RKO (cell line): ENCODE results near the gene TBX1.

ENCODE experiments used
- DNase-seq: peaks from one replicate; pipeline ENCODE4 v3.0.0-alpha.2; 2016; ENCODE audit warnings: low spot score

Gene TBX1

DNA sequence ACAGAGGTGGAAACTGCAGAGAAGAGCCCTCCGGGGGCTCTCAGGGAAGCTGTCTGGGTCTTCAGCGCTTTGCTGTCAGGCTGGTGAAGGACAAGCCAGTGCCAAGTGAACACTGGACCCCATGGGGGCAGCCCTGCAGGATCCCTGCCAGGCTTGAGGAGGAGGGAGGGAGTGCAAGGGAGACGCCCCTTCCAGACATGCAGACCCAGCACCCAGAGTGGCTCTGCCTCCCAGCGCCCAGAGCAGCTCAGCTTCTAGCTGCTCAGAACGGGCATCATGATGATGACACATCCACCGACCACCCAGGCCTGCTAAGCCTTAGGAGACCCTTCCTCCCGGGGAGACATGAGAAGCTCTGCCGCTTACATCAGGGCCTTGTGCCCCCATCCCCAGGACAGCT, 39.7 kb downstream of the TBX1 start:
- no peak for DNase-seq

DNA sequence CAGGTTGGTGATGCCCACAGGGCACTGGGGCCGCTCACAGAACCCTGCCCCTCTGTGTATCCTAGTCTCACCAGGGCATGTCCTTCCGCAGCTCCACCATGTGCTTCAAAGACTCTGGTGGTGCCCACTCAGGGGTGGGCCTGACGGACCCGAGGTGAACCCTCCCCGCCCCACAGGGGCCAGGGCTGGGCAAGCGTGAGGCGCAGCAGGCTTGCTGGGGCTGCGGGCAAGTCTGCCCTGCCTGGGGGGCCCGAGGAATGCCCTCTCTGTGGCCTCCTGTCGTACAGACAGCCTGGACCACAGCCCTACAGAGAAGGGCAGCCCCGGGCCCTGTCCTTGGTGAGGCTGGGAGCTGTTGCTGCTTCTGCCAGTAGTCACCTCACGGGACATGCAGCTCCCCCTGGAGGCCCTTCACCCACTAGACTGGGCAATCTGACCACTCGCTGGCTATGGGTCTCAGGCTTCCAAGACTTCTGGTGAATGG, 40.2 kb downstream of the TBX1 start:
- peak; percentile 16 for DNase-seq

DNA sequence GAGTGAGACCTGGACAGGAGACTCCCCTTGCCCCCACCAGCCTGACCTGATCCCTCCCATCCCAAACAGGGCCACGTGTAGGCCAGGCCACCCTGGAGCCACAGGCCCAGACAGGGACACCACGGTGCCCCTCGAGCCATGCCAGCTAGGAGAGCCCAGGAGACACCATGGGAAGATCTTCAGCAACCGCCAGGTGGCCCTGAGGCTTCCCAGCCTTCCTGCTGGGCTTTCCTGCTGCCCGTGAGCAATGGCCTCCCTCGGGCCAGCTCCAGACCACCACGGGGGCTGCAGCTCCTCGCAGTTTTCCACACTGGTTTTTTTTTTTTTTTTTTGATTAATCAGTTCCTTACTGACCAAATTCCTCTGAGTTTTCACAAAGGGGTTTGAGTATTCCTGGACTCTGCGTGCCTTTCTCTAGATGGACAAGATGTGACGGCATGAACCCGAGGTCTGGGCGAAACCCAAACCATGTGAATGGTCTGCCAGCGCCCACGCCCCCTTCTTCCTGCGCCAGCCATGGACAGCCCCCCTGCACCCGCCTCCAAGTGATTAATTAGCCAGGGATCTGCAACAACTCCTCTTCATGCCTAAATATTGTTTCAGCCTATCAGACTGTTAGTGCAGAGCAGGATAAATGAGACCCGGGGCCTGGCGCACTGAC, 40.9 kb downstream of the TBX1 start:
- no peak for DNase-seq

DNA sequence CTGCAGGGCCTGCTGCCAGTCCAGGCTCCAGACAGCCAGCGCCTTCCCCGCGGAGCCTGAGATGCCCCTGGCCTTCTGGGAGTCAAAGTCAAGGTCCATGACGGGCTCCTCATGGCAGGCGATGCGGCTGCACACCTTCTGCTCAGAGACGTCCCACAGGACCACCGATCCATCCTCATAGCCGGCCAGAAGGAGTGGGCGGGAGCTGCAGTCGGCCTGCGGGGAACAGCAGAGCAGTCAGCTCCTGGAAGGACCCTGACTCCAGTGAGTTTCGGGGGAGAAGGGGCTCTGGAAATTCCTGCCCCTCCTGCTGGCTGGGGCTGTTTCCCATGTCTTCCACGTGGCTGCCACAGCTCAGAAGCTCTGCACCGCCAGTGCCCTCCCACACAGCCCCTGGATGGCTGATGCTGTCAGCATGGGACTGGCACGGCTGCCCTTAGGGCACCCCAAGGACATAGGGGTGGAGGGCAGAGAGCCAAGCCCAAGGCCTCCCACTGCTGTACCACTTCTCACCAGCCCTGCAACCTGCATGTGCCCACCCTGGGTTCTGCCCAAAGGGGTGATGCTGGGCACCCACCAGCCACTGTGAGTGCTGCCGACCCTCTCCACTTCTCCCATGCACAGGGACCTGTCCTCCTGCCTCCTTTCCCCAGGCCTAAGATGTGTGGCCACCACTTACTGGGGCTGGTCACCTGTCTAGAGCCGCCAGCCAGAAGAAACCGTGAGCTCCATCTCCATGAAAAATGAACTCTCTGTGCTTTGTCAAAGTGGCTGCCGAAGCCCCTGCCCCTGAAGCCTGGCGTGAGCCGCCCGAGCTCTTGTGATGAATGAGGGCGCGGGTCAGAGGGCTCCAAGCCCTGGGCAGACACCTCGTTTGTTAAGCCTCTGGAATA, 41.7 kb downstream of the TBX1 start:
- DNase-seq: no peak

DNA sequence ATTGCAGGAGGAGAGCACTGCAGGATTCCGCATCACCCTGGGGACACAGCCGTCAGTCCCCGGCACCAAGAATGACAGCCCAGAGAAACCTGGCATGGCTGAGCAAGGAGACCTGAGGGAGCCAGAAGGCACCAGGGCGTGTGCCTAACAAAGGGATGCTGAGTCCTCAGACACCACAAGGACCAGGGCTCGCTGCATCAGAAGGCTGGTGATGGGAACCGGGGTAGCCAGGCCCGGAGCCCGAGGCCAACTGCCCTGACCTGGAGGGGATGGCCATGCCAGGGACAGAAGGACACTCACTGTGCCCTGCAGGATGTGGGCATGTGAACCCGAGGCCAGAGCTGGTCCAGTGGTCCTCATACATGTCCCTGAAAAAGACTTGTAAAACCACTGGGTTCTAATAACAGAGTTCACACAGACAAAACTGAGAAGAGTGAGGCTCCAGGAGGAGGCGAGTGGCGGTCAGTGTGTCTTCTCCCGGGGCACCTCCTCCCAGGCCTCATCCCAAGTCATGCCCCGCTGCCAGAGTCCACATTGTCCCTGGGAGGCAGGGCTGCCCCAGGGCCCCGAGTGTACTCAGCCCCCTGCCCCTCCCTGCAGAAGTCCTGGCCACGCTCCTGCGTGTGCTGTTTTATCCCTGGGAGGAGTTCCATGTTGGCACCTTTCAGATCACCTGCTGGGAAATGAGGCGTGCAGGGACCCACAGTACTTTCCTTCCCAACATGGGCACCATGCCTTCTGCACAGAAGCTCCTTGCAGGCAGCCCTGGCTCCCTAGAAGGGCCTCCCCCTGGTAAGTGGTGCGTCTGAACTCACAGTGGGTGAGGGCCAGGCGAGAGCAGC, 42.5 kb downstream of the TBX1 start:
- no peak for DNase-seq

DNA sequence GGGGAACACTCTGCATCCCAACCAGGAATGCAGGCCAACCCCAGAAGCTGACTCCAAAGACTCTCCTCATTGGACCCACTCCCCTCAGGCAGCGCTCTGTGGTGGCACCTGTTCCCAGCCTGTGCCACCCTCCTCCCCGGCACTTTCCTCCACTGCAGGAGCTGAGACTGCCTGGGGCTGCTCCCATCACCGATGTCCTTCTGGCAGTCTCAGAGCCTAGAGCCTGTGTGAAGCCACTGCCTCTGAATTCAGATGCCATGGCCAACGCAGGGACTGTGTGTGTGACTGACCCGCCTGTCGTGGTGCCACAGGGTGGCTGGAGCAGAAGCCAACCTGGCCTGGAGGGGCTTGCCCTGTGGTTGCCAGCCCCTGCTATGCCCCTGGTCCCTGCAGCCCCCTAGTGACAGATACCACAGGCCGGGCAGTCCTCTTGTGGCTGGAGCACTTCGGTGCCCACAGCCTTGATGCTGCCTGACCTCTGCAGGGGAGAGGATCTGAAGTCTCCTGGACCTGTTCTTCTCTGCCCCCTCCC, 43.2 kb downstream of the TBX1 start:
- DNase-seq: no peak

DNA sequence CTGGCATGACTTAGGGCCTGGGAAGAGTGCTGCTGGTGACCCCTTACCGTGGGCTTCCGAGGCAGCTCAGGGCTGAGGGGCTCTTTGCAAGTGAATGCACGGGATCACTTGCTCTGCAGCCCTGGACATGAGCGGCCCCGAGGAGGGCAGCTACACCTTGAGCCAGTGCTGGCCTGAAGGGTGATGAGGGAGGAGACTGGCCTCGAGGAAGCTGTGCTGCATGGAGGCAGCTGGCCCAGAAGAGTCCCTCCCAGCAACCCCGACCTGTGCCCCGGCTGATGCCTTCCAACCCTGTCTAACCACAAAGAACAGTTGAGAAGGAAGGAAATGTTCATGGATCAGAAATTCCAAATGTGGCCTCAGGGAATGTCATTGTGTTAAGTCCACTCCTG, 45.2 kb downstream of the TBX1 start:
- no peak for DNase-seq

DNA sequence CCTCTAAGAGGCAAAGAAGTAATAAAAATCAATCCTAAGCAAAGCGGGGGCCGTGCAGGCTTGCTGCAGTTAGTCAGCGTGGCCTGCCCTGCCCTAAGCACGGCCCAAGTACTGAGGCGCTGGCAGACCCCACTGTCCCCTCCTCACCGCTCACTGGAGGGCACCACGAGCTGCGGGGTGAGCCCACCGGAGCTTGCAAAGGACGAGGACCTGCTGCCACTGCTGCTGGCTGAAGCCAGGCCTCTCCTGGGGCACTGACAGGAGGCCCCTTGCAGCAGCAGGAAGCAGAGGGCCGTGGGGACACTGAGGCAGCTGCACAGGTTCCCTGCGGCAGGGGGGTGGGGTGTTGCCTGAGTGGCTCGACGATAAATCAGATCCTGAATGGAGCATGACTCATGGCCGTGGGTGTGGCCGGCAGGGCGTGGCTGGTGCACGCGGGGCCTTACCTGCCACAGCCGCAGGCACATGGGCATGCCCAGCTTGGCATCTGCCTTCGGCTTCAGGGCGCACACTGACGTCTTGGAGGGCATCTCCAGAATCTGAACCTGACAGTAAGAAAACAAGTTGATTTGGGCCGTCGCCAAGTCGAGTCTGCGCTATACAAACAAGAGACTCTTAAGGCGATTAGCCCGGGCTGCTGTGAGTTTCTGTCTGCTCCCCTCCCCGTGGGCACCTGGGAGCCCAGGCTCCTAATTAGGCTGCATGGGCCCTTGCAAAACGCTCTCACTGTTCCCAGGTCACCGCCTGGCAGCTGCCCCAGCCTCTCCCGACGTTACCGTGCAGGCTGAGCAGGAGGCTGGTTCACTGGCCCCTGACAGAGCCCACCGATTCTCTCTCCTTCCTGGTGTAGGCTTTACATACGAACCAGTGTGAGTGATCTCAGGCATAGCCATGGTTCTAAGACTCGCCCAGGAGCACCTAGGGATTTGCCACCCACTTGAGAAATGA, 45.9 kb downstream of the TBX1 start:
- DNase-seq: no peak

DNA sequence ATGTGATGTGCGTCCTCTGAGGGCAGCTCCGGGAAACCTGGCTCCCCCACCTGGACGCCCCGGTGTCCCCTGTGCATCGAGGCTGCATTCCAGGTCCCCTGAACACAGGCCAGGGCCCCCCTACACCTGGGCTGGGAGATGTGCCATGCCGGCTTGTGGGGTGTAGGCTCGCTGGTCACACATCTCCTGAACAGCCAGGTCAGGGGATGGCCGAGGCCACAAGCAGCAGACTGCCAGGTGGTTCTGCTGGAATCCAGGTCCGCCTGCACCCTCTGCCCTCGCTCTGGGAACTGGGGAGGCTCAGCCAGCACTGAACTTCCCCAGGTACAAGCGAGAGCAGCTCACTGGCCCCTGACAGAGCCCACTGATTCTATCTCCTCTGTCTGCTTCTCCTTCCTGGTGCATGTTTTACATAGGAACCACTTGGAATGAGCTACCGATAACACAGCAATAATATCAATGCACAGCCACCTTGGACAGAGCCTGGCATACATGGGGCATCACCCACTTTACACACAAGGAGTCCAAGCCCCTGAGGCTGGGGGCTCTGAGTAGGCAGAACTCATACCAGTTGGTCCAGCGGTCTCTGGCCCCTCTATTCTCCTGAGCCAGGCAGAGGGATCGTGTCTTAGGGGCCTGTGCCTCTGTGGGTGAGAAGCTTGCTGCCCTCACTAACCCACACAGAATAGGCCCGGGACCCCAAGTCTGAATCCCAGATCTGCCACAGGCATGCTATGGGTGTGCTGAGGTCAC, 46.8 kb downstream of the TBX1 start:
- no peak for DNase-seq

DNA sequence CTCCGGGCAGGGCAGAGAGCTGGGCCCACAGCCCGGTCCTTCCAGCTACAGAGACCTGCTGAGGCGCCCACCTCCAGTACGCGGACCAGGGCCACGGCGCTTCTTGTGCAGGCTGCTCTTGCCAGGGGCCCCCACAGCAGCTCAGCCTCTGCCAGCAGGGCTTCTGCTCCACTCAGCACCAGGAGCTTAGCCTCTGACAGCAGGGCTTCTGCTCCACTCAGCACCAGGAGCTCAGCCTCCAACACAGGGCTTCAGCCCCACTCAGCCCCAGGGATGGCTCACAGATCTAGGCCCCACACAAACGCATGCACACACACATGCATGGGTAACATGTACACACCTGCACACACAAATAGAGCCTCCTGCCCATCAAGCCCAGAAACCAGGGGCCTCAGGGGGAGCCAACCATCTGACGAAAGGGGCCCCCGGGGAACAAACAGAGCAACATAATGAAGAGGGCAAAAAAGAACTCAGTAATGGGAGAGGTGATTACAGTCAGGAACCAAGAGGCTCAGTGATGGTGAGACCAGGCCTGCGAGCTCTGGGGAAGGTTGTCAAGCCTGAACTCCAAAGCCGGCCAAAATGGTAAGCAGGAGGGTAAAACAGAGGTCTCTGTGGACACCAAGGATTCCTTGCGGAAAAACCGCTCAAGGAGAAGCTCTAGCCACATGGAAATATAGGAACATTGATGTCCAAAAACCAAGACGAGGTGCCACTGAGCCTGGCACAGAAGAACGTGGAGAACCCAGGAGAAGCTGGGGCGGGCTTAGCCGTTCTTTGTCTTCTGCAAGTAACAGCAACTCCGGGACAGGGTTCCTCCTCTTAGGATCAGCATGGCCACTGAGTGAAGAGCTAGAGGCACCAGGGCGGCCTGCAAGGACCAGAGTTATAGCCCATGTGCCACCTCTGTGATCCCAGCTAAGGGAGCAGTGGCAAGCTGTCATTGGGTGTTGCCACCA, 47.6 kb downstream of the TBX1 start:
- no peak for DNase-seq

DNA sequence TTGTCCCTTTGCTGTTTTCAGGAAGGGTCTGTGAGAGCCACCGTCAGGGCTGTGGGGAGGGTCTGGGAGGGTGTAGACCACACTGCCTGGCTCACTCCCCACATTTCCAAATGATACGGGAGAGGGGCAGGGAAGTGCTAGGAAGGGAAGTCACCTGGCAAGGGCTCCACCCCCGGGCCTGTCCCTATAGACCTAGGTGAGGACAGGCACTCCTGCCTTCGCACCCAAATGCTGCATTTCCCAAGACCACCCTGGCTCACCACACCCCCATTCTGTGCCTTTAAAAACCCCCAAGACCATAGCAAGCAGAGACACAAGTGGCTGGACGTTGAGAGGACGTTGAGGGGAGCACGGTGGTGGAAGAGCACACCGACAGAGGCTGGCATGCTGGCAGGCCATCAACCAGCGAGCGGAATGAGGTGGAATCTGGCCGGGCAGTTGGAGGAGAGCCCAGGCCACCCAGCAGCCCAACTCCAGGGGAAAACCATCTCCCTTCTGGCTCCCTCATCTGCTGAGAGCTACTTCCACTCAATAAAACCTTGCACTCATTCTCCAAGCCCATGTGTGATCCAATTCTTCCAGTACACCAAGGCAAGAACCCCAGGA, 48.4 kb downstream of the TBX1 start:
- no peak for DNase-seq

DNA sequence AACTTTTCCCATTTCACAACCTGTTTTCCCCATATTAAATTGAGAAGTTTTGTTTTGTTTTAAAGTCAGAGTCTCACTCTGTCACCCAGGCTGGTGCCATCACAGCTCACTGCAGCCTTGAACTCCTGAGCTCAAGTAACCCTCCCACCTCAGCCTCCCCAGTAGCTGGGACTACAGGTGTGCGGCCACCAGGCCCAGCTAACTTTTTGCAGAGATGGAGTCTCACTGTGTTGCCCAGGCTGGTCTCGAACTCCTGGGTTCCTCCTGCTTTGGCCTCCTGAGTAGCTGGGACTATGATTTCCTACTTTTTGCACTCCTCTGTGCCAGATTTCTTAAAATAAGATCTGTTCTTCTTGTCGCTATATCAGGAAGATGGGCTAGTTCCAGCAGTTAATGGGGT, 49.2 kb downstream of the TBX1 start:
- DNase-seq: no peak

DNA sequence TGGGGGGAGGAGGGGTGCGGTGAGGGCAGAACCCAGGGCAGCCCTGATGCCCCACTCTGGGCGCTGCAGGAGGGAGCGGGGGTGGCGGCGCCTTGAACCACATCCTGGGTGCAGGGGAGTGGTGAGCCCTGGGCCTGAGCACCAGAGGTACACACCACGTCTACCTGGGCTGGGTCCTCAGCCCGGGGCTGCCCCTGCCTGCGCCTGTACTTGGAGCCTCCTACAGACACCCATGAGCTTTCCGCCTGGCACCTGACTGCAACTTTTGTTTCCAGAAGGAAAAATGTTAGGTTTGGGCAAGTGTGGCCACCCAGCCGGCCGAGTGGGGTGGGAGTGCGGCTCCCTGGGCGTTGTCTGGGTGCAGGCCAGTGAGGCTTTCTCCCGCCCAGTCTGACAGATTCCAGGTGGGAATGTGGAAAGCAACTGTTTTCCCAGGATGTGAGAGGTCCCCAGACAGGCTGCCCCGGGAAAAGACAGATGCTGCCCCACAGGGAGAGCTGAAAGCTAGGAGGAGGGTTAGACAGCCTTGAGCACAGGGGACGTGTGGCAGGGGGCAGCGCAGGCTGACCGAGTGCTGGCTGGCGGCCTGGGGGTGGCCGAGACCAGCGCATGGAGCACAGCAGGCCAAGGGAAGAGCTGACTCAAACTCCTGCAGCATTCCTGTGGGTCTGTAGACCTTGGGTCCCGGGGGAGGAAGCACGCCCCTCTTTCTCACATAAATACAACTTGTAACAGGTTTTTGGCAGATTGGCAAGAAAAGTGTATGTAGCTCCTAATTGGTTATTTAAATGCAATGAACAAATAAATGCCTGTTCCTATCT, 50.0 kb downstream of the TBX1 start:
- no peak for DNase-seq

DNA sequence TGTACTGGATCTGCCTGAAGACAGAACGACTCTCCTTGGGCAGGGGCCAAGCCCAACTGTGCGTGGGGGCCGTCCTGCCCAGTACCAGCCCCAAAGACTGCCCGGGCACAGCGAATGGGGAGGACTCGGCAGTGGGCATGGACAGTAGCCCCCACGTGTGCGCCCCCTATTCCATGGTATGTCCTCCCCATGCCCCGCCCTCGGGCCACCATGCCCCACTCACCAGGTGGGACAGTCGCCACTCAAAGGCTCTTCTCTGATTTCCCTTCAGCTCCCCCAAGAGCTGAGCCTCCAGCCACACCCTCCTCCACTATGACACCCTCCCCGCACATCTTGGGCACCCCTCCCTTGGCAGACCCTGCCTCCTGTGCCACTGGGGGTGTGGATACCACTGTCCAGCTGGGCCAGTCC, 50.6 kb downstream of the TBX1 start:
- DNase-seq: no peak

DNA sequence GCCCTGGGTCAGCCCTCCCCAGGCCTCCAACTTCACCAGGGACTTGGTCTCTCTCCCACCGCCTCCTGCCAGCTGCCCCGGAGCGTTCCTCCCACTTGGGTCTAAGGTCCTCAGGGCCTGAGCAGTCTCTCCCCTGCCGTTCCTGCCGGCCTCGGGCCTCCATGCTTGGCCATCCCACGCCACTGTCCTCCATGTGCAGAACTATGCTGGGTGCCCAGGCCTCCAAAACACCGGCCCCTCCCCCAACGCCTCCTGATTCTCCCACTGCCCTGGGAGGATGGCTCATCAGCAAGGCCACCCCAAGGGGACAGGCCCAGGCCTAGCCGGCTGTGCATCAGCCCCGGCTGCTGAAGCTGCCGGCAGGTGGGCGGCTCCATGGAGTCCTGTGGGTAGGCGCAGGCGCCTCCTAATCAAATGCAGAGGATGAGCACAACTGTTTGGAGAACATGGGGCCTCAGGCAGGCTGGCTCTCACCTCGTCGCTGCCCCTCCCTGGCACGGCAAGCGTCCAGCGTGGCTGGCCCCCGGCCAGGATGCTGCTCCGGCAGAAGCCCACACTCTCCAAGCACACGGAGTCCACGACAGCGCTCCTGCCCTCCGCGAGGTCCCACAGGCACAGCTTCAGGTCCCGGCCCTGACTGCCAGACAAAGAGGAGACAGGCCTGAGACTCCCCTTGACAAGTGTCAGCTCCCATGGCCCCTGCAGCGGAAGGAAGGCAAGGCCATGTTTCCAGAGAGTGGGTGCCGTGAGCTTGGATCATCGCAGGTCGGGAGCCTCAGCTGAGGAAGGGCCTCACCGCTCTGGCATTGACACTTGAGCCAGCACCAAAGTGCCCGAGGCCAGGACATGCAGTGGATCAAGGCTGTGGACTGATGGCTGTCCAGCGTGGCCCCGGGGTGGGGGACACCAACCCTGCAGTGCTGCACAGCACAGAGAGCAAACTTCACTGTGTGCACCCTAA, 51.5 kb downstream of the TBX1 start:
- no peak for DNase-seq

DNA sequence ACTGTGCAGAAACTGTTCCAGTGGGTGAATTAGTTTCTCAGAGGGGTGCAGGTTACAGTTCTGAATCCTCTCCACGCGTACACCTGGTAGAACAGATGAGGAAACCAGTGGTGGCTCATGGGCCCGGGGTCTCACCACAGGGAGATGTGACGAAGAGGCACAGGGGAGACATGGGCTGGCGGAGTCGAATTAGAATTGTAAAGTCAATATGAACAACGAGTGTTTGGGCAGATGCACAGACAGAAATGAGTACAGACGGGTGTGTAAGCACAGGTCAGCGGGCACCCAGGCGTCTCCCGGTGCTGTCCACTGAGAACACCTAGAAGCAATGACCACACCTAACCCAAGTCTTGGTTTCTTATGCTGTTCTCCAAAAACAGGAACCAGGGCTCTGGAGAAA, 52.3 kb downstream of the TBX1 start:
- no peak for DNase-seq

DNA sequence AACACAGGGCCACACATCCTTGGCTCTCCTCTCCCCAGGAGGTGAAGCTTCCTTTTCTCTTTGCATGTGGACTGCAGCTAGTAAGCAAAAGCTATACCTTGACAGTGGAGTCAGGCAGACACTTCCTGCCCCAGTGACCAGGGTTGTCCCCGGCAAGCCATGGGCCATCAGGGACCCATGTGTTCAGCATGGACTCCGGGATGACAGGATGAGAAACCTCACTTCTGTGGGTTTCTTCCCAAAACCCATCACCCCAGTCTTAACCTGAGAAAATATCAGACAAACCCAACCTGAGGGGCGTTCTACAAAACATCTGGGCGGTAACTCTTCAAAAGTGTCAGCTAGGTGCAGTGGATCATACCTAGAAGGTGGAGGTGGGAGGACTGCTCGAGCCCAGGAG, 53.9 kb downstream of the TBX1 start:
- no peak for DNase-seq
